IgD-negative memory B cell (primary cell): ENCODE results near the gene BOD1L1. TPM values are rescaled to one million over a fixed set of nuclear protein-coding genes. Genes with fewer than 3 reads are reported as not detected.

Source experiments
- H3K27ac Mint-ChIP-seq, 3 donors: one replicate each; pipeline ENCODE4 v1.8.0; 2020 to 2022; ENCODE audit warnings: mild to moderate bottlenecking in 3 of 3, mixed read lengths in 3 of 3, moderate library complexity in 1 of 3
- H3K27me3 Mint-ChIP-seq: one replicate; pipeline ENCODE4 v1.8.0; 2021; ENCODE audit warnings: mixed read lengths
- H3K36me3 Mint-ChIP-seq: one replicate; pipeline ENCODE4 v1.8.0; 2020; ENCODE audit warnings: mild to moderate bottlenecking, mixed read lengths
- H3K4me1 Mint-ChIP-seq, 3 donors: one replicate each; pipeline ENCODE4 v1.8.0; 2020 to 2022; ENCODE audit warnings: mixed read lengths in 3 of 3, mild to moderate bottlenecking in 1 of 3
- H3K4me3 Mint-ChIP-seq, 4 donors: one replicate each; pipeline ENCODE4 v1.8.0; 2020 to 2022; ENCODE audit warnings: mild to moderate bottlenecking in 4 of 4, mixed read lengths in 4 of 4, moderate library complexity in 3 of 4
- H3K9me3 Mint-ChIP-seq, 3 donors: one replicate each; pipeline ENCODE4 v1.8.0; 2020 to 2021; ENCODE audit warnings: mixed read lengths in 3 of 3, mild to moderate bottlenecking in 1 of 3
- polyA plus RNA-seq: library from polyadenylated mRNA; unstranded; fragments of 300-500 nt; fragmentation: Illumina TruSeq; gene quantifications from one replicate; pipeline ENCODE4 v1.2.3, GENCODE V29; 2021

BOD1L1 gene
- polyA plus RNA-seq, 1 donor from 2014 or later = 6.5 TPM

DNA sequence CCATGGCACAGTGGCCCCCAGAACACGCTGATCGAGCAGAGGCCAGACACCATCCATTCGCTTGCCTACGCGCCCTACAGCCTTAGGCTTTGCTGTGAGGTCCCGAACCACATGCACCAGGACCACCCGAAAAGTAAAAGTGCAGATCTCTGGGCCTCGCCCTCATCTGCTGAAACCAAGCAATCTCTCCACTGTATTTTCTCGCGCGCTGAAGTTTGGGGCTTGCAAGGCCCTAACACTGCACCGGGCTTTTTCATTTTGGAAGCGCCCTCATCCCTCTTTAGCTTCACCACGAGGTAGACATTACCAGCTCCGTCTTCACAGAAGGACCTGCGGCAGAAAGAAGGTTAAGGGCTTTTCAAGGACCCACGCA lies 104.4 kb downstream of the BOD1L1 start:
- Mint-ChIP-seq H3K4me3 (peak overlapping the region in 3 of 4 donors; percentile 21 to 69 (median 63)), H3K36me3 (peaks cover 1% of the 10 kb centered on the region), H3K27ac (peak overlapping the region in 2 of 3 donors; percentile 19 to 94), H3K27me3 (peaks cover 56% of the 10 kb centered on the region), H3K9me3 (peaks cover 0 to 6% (median 0%) of the 10 kb centered on the region in 3 donors), H3K4me1 (peaks cover 2 to 7% (median 4%) of the 10 kb centered on the region in 3 donors)

DNA sequence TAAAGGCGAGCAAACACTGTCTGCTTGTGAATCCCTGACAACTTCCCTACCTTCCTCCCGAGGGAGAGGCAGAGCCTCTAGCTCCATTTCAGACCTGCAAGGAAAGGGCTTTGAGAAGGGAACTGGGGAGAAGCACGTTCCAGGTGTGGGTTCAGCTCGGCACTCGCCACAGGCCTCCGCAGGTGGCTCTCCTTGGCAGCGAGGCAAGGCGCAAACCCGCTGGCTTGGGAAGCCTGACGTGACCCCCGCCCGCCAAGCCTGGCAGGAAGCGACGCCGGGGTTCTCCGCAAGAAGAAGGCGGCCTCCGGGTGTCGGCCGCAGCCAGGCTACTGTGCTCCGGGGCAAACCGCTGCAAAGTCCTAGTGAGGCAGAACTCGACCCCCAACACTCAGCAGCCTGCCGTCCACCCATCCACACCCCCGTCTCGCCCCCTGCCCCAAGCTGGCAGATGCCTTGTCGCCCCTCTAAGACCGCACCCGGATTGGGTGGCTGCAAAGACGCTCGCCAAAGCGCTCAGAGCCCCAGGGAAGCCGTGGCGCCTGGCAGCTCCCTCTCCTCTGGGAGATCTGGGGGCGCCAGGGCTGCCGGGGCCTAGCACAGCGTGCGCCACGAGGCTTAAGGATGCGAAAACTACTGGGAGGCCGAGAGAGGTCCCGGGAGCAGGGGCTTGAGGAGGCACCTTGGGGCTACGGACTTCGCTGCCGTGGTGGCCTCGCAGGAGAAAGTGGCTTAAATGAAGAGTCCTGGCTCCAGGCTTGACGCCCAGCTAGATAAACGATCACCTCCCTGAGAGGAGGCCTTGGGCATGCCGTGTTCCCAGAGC lies 105.0 kb downstream of the BOD1L1 start:
- Mint-ChIP-seq H3K4me1 (peaks cover 0 to 3% (median 3%) of the 10 kb centered on the region in 3 donors), H3K4me3 (peak overlapping the region in 3 of 4 donors; percentile 30 to 71 (median 69)), H3K36me3 (peaks cover 1% of the 10 kb centered on the region), H3K9me3 (peaks cover 0 to 6% (median 0%) of the 10 kb centered on the region in 3 donors), H3K27ac (peak overlapping the region in 2 of 3 donors; percentile 67 to 94), H3K27me3 (peaks cover 50% of the 10 kb centered on the region)

DNA sequence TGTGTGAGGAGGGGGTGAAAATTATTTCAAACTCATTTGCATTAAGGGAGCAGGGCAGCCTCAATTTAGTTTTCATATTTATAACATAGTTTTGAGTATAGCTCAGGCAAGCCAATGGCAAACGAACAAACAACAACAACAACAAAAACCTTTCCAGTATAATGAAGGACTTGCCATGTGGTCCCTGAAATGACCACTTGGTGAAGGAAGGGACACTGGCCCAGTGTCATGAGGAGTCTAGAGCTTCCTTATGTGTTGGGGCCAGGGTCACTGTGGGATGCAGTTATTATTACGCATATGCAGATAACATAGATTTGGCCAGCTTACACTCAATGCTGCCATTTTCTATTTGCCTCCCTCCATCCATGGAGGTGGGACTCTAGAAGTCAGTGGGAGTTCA lies 106.5 kb downstream of the BOD1L1 start:
- Mint-ChIP-seq H3K27ac (no peak overlapping the region), H3K27me3 (peaks cover 37% of the 10 kb centered on the region), H3K9me3 (peaks cover 0 to 4% (median 0%) of the 10 kb centered on the region in 3 donors), H3K36me3 (peaks cover 1% of the 10 kb centered on the region), H3K4me3 (no peak overlapping the region), H3K4me1 (no peaks in the 10 kb centered on the region)

Other genes starting within 250 kb of the BOD1L1 start
- gene RAB28, start 143.4 kb downstream of the BOD1L1 start, polyA plus RNA-seq = 12.1 TPM
- not detected for gene NKX3-2, start 83.2 kb downstream of the BOD1L1 start, polyA plus RNA-seq